H1 (cell line): ENCODE measurements around the gene TFR2. TPM values are rescaled to one million over a fixed set of nuclear protein-coding genes. Genes with fewer than 3 reads are reported as not detected.
A peak's percentile ranks its signal among the peaks of the same experiment; 100 is the strongest.

Experiments used
- CTCF ChIA-PET: fragments of 300-600 bp; sonication (Branson Sonifier 250); formaldehyde crosslinking; loops from one replicate; lab custom pipeline; 2021; ENCODE audit not compliant: partially characterized antibody; lab: Charles Lee
- POLR2A ChIA-PET: fragments of 300-600 bp; sonication (Branson Sonifier 250); formaldehyde crosslinking; loops from one replicate; lab custom pipeline; 2021; ENCODE audit warnings: inconsistent platforms; ENCODE audit not compliant: partially characterized antibody; lab: Charles Lee
- DNase-seq, 2 experiments: peaks; one replicate each; pipeline versions ENCODE4 v3.0.0 to v3.0.0-alpha.2; 2010 to 2022; ENCODE audit warnings: low spot score in 2 of 2, low read depth in 1 of 2, mixed read lengths in 1 of 2
- FAIRE-seq: peaks from 2 replicates; lab custom pipeline; 2011; peaks lifted over from hg19 to GRCh38; lab: Jason Lieb, UNC
- H2AFZ ChIP-seq: 2 replicates; pipeline ENCODE4 v1.8.1; 2012; ENCODE audit warnings: low read length, inconsistent platforms
- H2AK5ac ChIP-seq: 2 replicates; pipeline ENCODE4 v1.6.1; 2013; ENCODE audit warnings: low read depth, low read length
- H2BK120ac ChIP-seq: replicated peaks from 2 replicates; pipeline ENCODE3; 2013; ENCODE audit warnings: low read depth, low read length, inconsistent platforms
- H2BK12ac ChIP-seq: 2 replicates; pipeline ENCODE4 v1.6.1; 2013; ENCODE audit warnings: low read depth, low read length
- H2BK15ac ChIP-seq: 2 replicates; pipeline ENCODE4 v1.6.1; 2013; ENCODE audit warnings: low read length
- H2BK20ac ChIP-seq: 2 replicates; pipeline ENCODE4 v1.6.1; 2013; ENCODE audit warnings: low read length
- H2BK5ac ChIP-seq: 2 replicates; pipeline ENCODE4 v1.6.1; 2013; ENCODE audit warnings: low read depth, low read length
- H3K14ac ChIP-seq: 2 replicates; pipeline ENCODE4 v1.6.1; 2013; ENCODE audit warnings: inconsistent platforms; ENCODE audit not compliant: insufficient read length
- H3K18ac ChIP-seq: 2 replicates; pipeline ENCODE4 v1.6.1; 2013; ENCODE audit warnings: low read length; ENCODE audit errors: extremely low read depth
- H3K23ac ChIP-seq: 2 replicates; pipeline ENCODE4 v1.6.1; 2013; ENCODE audit warnings: inconsistent platforms; ENCODE audit not compliant: insufficient read length
- H3K23me2 ChIP-seq: 2 replicates; pipeline ENCODE4 v1.6.1; 2013; ENCODE audit warnings: low read depth, low read length
- H3K27ac ChIP-seq: 2 replicates; pipeline ENCODE4 v1.6.1; 2011; ENCODE audit warnings: low read depth, low read length, inconsistent platforms
- H3K27me3 ChIP-seq, 4 experiments: replicated peaks in 1 of 4; 1 replicate in 1 of 4; 2 replicates in 3 of 4; pipeline versions ENCODE4 v1.6.1 to v1.8.1; 2011 to 2013; ENCODE audit warnings: low read length in 3 of 4, mild to moderate bottlenecking in 3 of 4, inconsistent platforms in 2 of 4, mixed read lengths in 2 of 4, moderate library complexity in 1 of 4; ENCODE audit not compliant: control insufficient read depth in 3 of 4, insufficient read depth in 3 of 4; ENCODE audit errors: extremely low read depth in 1 of 4
- H3K36me3 ChIP-seq, 4 experiments: 2 replicates each; pipeline versions ENCODE4 v1.6.1 to v1.8.1; 2011 to 2013; ENCODE audit warnings: mild to moderate bottlenecking in 4 of 4, low read length in 3 of 4, moderate library complexity in 2 of 4, control low read depth in 1 of 4, inconsistent platforms in 1 of 4; ENCODE audit not compliant: insufficient read depth in 4 of 4, control insufficient read depth in 2 of 4
- H3K4ac ChIP-seq: replicated peaks from 2 replicates; pipeline ENCODE3; 2013; ENCODE audit warnings: low read length, low read depth, mixed read lengths, inconsistent platforms; ENCODE audit not compliant: insufficient read length
- H3K4me1 ChIP-seq, 4 experiments: replicated peaks in 1 of 4; 1 replicate in 1 of 4; 2 replicates in 3 of 4; pipeline versions ENCODE4 v1.6.1 to v1.8.1; 2011 to 2013; ENCODE audit warnings: low read length in 3 of 4, inconsistent platforms in 2 of 4, mixed read lengths in 1 of 4; ENCODE audit not compliant: insufficient read depth in 4 of 4, control insufficient read depth in 3 of 4
- H3K4me2 ChIP-seq, 2 experiments: 2 replicates each; pipeline versions ENCODE4 v1.6.1 to v1.8.1; 2011 to 2013; ENCODE audit warnings: low read depth in 2 of 2, low read length in 2 of 2, control low read depth in 1 of 2, inconsistent platforms in 1 of 2, mild to moderate bottlenecking in 1 of 2; ENCODE audit not compliant: insufficient read depth in 1 of 2
- H3K4me3 ChIP-seq, 4 experiments: fragments of 200-600, 300-600 bp in 1 of 4; sonication (generic), shearing (Covaris generic), sonication (Bioruptor Twin) in 1 of 4; 2 replicates each; pipeline versions ENCODE4 v1.5.1 to v1.8.1; 2011 to 2016; ENCODE audit warnings: low read length in 4 of 4, low read depth in 3 of 4, control low read depth in 2 of 4, inconsistent platforms in 2 of 4, mild to moderate bottlenecking in 2 of 4, mixed read lengths in 1 of 4, moderate library complexity in 1 of 4; ENCODE audit not compliant: insufficient read depth in 2 of 4; ENCODE audit errors: extremely low read depth in 1 of 4
- H3K56ac ChIP-seq: replicated peaks from 2 replicates; pipeline ENCODE3; 2013; ENCODE audit warnings: low read depth, mild to moderate bottlenecking, mixed read lengths, low read length, inconsistent platforms; ENCODE audit not compliant: insufficient read length
- H3K79me1 ChIP-seq: 2 replicates; pipeline ENCODE4 v1.6.1; 2013; ENCODE audit warnings: low read depth, low read length, control low read depth
- H3K79me2 ChIP-seq, 2 experiments: 2 replicates each; pipeline versions ENCODE4 v1.6.1 to v1.8.1; 2012 to 2013; ENCODE audit warnings: low read length in 2 of 2, mild to moderate bottlenecking in 2 of 2, inconsistent platforms in 1 of 2; ENCODE audit not compliant: insufficient read depth in 2 of 2, control insufficient read depth in 1 of 2
- H3K9ac ChIP-seq, 4 experiments: replicated peaks in 1 of 4; 1 replicate in 1 of 4; 2 replicates in 3 of 4; pipeline versions ENCODE4 v1.6.1 to v1.8.1; 2011 to 2013; ENCODE audit warnings: low read depth in 3 of 4, low read length in 3 of 4, control low read depth in 2 of 4, mild to moderate bottlenecking in 2 of 4, moderate library complexity in 2 of 4, inconsistent platforms in 1 of 4; ENCODE audit errors: extremely low read depth in 1 of 4
- H3K9me3 ChIP-seq, 2 experiments: 2 replicates each; pipeline versions ENCODE4 v1.6.1 to v1.8.1; 2012 to 2013; ENCODE audit warnings: mild to moderate bottlenecking in 2 of 2, moderate library complexity in 2 of 2, control low read depth in 1 of 2, inconsistent platforms in 1 of 2, low read depth in 1 of 2, low read length in 1 of 2, mixed read lengths in 1 of 2; ENCODE audit not compliant: insufficient read depth in 2 of 2
- H4K20me1 ChIP-seq, 2 experiments: replicated peaks in 1 of 2; 2 replicates each; pipeline versions ENCODE3 to v1.8.1; 2011 to 2013; ENCODE audit warnings: inconsistent platforms in 2 of 2, low read length in 2 of 2, mild to moderate bottlenecking in 1 of 2; ENCODE audit not compliant: insufficient read depth in 2 of 2, control insufficient read depth in 1 of 2
- H4K5ac ChIP-seq: 2 replicates; pipeline ENCODE4 v1.6.1; 2013; ENCODE audit warnings: low read length, low read depth, mixed read lengths, inconsistent platforms; ENCODE audit not compliant: insufficient read length
- H4K8ac ChIP-seq: 2 replicates; pipeline ENCODE4 v1.8.0; 2013; ENCODE audit warnings: mild to moderate bottlenecking, moderate library complexity, low read length, inconsistent platforms; ENCODE audit not compliant: insufficient read depth; ENCODE audit errors: extremely low read depth
- H4K91ac ChIP-seq: replicated peaks from 2 replicates; pipeline ENCODE3; 2013; ENCODE audit warnings: low read length, mixed read lengths, inconsistent platforms; ENCODE audit not compliant: insufficient read length
- SRF ChIP-seq: IDR thresholded peaks from 2 replicates; pipeline ENCODE4 v1.6.1; 2011; ENCODE audit warnings: mild to moderate bottlenecking, low read depth, low read length, moderate library complexity
- ZNF274 ChIP-seq: IDR thresholded peaks from 2 replicates; pipeline ENCODE4 v1.7.0; 2012; ENCODE audit warnings: low read length, borderline replicate concordance; ENCODE audit errors: extremely low read depth
- WGBS, 2 experiments: shearing (Covaris generic) in 1 of 2; methylation state at CpG; one replicate each; pipeline versions ENCODE4 v1.1.6 to v1.1.7; 2013 to 2015; ENCODE audit warnings: low lambda C conversion rate in 2 of 2, mixed read lengths in 2 of 2, inconsistent platforms in 1 of 2, low coverage in 1 of 2, missing lambda C conversion rate in 1 of 2; ENCODE audit not compliant: insufficient replicate concordance in 2 of 2, insufficient coverage in 1 of 2, insufficient read length in 1 of 2; ENCODE audit errors: extremely low coverage in 1 of 2, missing lambda C conversion rate in 1 of 2; 5-methylcytosine and 5-hydroxymethylcytosine counted together
- polyA plus RNA-seq, 7 experiments: library from polyadenylated mRNA; depleted of rRNA in 3 of 7; stranded (reverse) in 5 of 7; unstranded in 2 of 7; fragments of >200 nt in 5 of 7; fragments of 200-250 nt in 2 of 7; gene quantifications; 1 replicate in 5 of 7; 2 replicates in 1 of 7; 4 replicates in 1 of 7; pipeline versions ENCODE4 v1.2.1 to v1.2.3, GENCODE V29; 2011 to 2013; ENCODE audit warnings: missing spikeins in 2 of 7, mixed read lengths in 2 of 7
- total RNA-seq: library from RNA; stranded (reverse); fragmentation: NEBNext Ultra II Directional; extraction: Animal tissue kit (Norgen Biotek cat#: 25700); gene quantifications from 2 replicates; pipeline ENCODE4 v1.2.1, GENCODE V29; 2021

Gene TFR2
- total and polyA plus RNA-seq, 2 of the 8 experiments (the other 6 are each of a cell fraction or from before 2014, with no cell fraction given) = 4.6 to 5.7 TPM

- Histone ChIP-seq H3K79me1 (peaks cover 5% of the 10 kb centered on the region), H2BK15ac (no peak overlapping the region), H2BK12ac (no peak overlapping the region), H4K5ac (no peak overlapping the region), H3K4me3 (no peak overlapping the region), H2BK20ac (no peak overlapping the region), H3K4me1 (peaks cover 0 to 22% (median 13%) of the 10 kb centered on the region in 4 experiments; a peak in 6 of 7 replicates), H2AFZ (no peak overlapping the region), H3K56ac (no peak overlapping the region), H3K9ac (0 out of 7 replicates have a peak overlapping the region, but pooled peaks of 1 of the 4 experiments have one; percentile 19), H2BK5ac (no peak overlapping the region), H2BK120ac (no peak overlapping the region), H3K27ac (no peak overlapping the region), H4K91ac (no peak overlapping the region), H3K23ac (no peak overlapping the region), H3K23me2 (peaks cover 17% of the 10 kb centered on the region), H4K20me1 (peaks cover 2 to 14% of the 10 kb centered on the region in 2 experiments), H2AK5ac (no peak overlapping the region), H3K14ac (no peak overlapping the region), H4K8ac (no peak overlapping the region), H3K27me3 (peaks cover 0 to 2% (median 0%) of the 10 kb centered on the region in 4 experiments; a peak in 1 of 7 replicates), H3K36me3 (peaks cover 15 to 29% (median 23%) of the 10 kb centered on the region in 4 experiments), H3K18ac (no peak overlapping the region), H3K9me3 (no peaks in the 10 kb centered on the region), H3K4me2 (no peak overlapping the region; a peak in 1 of 4 replicates), H3K79me2 (peaks cover 0 to 11% of the 10 kb centered on the region in 2 experiments; a peak in 1 of 4 replicates), H3K4ac (no peak overlapping the region)
- ChIA-PET CTCF (interaction anchor here (2.4 to 11.4 kb wide), 4 partner anchors 10 to 114 kb away, joined by 7 to 171 read pairs (median 32); partner anchors contain the start of gene SAP25), POLR2A (interaction anchor here (1.0 to 10.0 kb wide), 6 partner anchors 10 to 94 kb away, joined by 3 to 172 read pairs (median 4); partner anchors contain the start of genes PCOLCE and SAP25)
- DNase-seq (no peak), FAIRE-seq (no peak)
- 88% methylated on average over 11 of the region's 11 CpGs; no CpG with 5 or more reads in 1 of the 2 experiments for WGBS, 2 experiments
- no peak for TF ChIP-seq ZNF274
- no peak for TF ChIP-seq SRF
These were observed 58.7 kb downstream of the TFR2 start for GRCh38 chr7:100582650-100583049.
